ENCODE results near the gene ELF4.

ELF4 gene

DNA sequence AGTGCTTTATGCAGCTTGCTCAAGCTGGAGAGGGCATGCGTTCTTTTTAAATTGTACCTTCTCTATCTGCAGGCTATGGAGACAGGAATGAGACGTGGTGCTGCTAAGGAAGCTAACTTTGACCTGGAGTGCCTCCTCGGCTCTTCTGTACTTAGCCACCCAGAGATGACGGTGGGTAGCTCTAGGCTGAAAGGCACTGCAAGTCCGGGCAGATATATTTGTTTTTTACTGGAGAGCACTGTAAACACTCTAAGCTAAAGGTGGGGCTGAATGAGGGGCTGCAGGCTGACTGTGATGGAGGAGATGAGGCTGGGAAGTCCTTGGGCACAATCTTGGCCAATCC lies 12.1 kb downstream of the ELF4 start:
- Histone ChIP-seq H3K4me1 (ENCODE audit: control insufficient read depth in 2 of 2, insufficient read depth in 2 of 2, low read length in 2 of 2) (peaks cover 32 to 54% of the 10 kb centered on the region in 2 donors), H3K27ac (ENCODE audit: low read depth in 2 of 2, low read length in 2 of 2) (peak overlapping the region; percentile 76 to 80), H3K36me3 (ENCODE audit: control insufficient read depth in 2 of 2, insufficient read depth in 2 of 2, low read length in 2 of 2) (no peaks in the 10 kb centered on the region), H3K27me3 (ENCODE audit: control insufficient read depth in 2 of 2, insufficient read depth in 2 of 2, low read length in 2 of 2) (no peaks in the 10 kb centered on the region), H3K9ac (ENCODE audit: low read depth in 1 of 2, low read length in 2 of 2) (peak overlapping the region; percentile 24 to 48), H3K4me3 (ENCODE audit: low read length in 2 of 2) (no peak overlapping the region), H3K9me3 (ENCODE audit: control insufficient read depth in 2 of 2, low read length in 2 of 2) (no peaks in the 10 kb centered on the region)

DNA sequence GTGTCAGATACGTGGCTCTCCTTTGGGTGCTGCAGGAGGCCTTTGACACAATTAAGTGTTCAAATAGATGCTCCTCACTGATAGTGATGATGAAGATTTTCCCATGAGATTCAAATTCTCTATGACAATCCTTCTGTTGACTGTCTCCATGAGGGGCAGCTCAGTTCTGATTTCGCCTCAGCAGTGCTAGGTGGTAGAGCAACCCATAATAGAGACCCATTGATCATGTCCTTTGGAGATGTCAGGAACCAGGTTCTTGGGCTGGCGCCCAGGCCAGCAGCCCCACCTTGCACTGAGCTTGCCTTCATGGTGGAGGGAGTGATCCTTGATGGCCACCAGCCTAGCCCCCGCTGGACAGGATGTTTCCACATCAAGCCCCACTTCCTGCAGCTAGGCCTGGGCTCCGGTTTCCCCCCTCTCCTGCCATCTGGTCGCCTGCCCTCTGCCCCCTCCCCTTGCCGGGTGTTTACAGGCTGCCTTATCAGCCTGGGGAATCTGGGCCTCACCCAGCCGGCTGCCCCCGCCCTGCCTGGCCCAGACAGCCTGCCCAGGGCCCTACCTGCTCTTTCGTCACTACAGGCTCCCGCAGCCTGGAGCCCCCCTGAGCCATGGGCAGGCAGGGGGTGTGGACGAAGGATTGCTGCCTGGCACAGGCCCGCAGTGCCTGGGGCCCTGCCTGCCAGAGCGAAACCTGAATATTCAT lies 12.6 kb downstream of the ELF4 start:
- Histone ChIP-seq H3K9me3 (ENCODE audit: control insufficient read depth in 2 of 2, low read length in 2 of 2) (no peaks in the 10 kb centered on the region), H3K27ac (ENCODE audit: low read depth in 2 of 2, low read length in 2 of 2) (peak overlapping the region; percentile 76 to 80), H3K36me3 (ENCODE audit: control insufficient read depth in 2 of 2, insufficient read depth in 2 of 2, low read length in 2 of 2) (no peaks in the 10 kb centered on the region), H3K9ac (ENCODE audit: low read depth in 1 of 2, low read length in 2 of 2) (peak overlapping the region; percentile 24 to 48), H3K27me3 (ENCODE audit: control insufficient read depth in 2 of 2, insufficient read depth in 2 of 2, low read length in 2 of 2) (no peaks in the 10 kb centered on the region), H3K4me3 (ENCODE audit: low read length in 2 of 2) (no peak overlapping the region), H3K4me1 (ENCODE audit: control insufficient read depth in 2 of 2, insufficient read depth in 2 of 2, low read length in 2 of 2) (peaks cover 34 to 55% of the 10 kb centered on the region in 2 donors)

DNA sequence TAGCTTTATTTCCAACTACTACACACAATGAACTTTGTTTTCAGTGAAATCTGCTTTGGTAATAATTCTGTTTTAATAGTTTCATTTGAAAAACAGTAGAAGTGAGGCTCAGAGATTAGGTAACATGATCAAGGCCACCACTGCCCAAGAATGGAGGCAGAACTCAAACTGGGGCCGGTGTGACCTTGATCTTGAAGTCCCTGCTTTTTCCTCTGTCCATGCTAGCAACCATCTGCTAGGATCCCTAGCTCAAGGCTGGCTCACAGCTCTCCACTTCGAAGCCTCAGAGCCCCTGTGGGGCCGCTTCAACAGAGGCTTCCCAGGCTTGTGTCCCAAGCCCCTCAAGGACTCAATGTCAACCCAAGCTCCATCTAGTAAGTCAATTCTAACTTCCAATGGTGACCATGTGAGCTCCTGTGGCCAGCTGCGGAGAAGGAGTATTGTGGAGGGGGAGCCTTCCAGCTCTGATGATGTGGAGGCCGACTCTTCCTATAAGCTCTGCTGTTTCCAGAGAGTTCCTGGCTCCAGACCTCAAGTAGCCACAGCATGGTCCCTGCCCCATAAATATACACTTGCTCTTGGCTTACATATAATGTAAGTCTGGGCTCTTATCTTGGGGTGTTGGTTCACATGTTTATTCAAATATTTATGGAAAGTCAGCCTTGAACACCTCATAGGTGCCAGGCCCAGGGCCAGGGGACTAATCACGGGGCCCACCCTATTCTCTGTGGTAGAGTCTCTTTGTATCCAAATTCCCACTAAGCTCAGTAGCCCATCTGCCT lies 14.9 kb downstream of the ELF4 start:
- Histone ChIP-seq H3K36me3 (ENCODE audit: control insufficient read depth in 2 of 2, insufficient read depth in 2 of 2, low read length in 2 of 2) (no peaks in the 10 kb centered on the region), H3K4me1 (ENCODE audit: control insufficient read depth in 2 of 2, insufficient read depth in 2 of 2, low read length in 2 of 2) (peaks cover 44 to 62% of the 10 kb centered on the region in 2 donors), H3K27me3 (ENCODE audit: control insufficient read depth in 2 of 2, insufficient read depth in 2 of 2, low read length in 2 of 2) (no peaks in the 10 kb centered on the region), H3K4me3 (ENCODE audit: low read length in 2 of 2) (no peak overlapping the region), H3K9me3 (ENCODE audit: control insufficient read depth in 2 of 2, low read length in 2 of 2) (no peaks in the 10 kb centered on the region), H3K9ac (ENCODE audit: low read depth in 1 of 2, low read length in 2 of 2) (no peak overlapping the region), H3K27ac (ENCODE audit: low read depth in 2 of 2, low read length in 2 of 2) (peak overlapping the region in 1 of 2 donors; percentile 76)

DNA sequence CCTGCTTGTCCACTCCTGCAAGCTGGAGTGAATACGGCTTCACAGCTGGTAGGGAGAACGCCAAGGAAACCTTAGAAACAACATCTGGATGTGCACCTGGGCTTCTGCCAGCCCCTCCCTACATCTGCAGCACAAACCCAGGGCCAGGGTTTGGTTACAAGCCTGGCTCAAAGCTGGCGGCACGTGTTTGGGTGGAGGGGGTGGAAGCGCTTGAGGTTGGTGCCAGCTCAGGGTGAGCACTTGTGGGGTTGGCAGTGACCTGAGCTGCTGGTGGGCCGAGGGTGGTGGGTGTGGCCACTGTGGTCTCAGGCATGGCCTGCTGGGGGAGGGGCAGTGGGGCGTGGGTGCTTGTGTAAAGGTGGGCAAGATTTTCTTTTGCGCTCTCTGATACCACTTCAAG lies 15.6 kb downstream of the ELF4 start:
- H3K27ac ChIP-seq (ENCODE audit: low read depth in 2 of 2, low read length in 2 of 2): peak overlapping the region in 1 of 2 donors; percentile 76
- H3K9ac ChIP-seq (ENCODE audit: low read depth in 1 of 2, low read length in 2 of 2): no peak overlapping the region
- H3K4me1 ChIP-seq (ENCODE audit: control insufficient read depth in 2 of 2, insufficient read depth in 2 of 2, low read length in 2 of 2): peaks cover 43 to 54% of the 10 kb centered on the region in 2 donors

DNA sequence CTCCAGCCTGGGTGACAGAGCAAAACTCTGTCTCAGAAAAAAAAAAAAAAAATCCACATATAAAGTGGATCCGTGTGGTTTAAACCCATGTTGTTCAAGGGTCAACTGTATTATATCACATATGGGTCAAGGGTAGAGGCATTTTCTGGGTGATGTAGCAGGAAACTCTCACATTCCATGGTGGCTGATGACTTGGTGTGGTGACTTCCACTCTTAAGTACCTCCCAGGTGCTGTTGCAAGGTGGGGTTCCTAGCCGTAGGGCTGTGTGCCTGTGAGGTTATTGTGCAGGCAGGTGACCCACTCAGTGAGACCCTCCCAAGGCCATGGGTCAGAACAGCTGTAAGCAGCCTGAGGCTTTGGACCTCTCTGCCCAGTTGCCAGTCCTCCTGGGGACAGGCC lies 17.0 kb downstream of the ELF4 start:
- Histone ChIP-seq H3K27me3 (ENCODE audit: control insufficient read depth in 2 of 2, insufficient read depth in 2 of 2, low read length in 2 of 2) (no peaks in the 10 kb centered on the region), H3K9ac (ENCODE audit: low read depth in 1 of 2, low read length in 2 of 2) (no peak overlapping the region), H3K36me3 (ENCODE audit: control insufficient read depth in 2 of 2, insufficient read depth in 2 of 2, low read length in 2 of 2) (no peaks in the 10 kb centered on the region), H3K9me3 (ENCODE audit: control insufficient read depth in 2 of 2, low read length in 2 of 2) (no peaks in the 10 kb centered on the region), H3K27ac (ENCODE audit: low read depth in 2 of 2, low read length in 2 of 2) (peak overlapping the region; percentile 59 to 71), H3K4me3 (ENCODE audit: low read length in 2 of 2) (no peak overlapping the region), H3K4me1 (ENCODE audit: control insufficient read depth in 2 of 2, insufficient read depth in 2 of 2, low read length in 2 of 2) (peaks cover 35 to 42% of the 10 kb centered on the region in 2 donors)

More for the DNA sequence above, 15.6 kb downstream of the ELF4 start:
- no peaks in the 10 kb centered on the region for H3K27me3 ChIP-seq (ENCODE audit: control insufficient read depth in 2 of 2, insufficient read depth in 2 of 2, low read length in 2 of 2)
- no peak overlapping the region for H3K4me3 ChIP-seq (ENCODE audit: low read length in 2 of 2)
- no peaks in the 10 kb centered on the region for H3K36me3 ChIP-seq (ENCODE audit: control insufficient read depth in 2 of 2, insufficient read depth in 2 of 2, low read length in 2 of 2)
- no peaks in the 10 kb centered on the region for H3K9me3 ChIP-seq (ENCODE audit: control insufficient read depth in 2 of 2, low read length in 2 of 2)

DNA sequence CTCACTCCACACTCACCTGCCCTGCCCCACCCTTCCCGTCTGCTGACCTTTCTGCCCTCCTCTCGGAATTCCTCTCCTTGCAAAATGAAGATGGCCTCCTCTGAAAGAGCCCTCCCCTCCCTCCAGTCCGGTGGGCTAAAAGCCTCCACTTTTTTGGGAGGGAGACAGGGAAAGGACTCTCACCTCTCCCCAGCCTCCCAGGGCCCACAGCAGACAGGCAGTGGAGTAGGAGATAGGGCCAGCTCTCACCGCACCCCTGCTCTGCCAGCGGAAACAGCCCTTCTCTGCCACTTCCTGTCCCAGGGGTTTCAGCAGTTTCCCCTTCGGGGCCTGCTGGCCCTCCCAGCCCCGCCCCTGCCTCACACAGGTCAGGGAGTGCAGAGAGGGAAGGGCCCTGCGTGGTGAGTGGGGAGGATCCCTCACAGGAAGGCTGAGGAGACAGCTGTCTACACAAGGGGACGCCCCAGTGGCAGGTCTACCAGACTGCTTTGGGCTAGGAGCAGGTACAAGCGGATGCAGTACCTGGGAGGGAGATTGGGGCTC lies 18.2 kb downstream of the ELF4 start:
- H3K9me3 ChIP-seq (ENCODE audit: control insufficient read depth in 2 of 2, low read length in 2 of 2): no peaks in the 10 kb centered on the region
- H3K4me3 ChIP-seq (ENCODE audit: low read length in 2 of 2): peak overlapping the region; percentile 10 to 27
- H3K27me3 ChIP-seq (ENCODE audit: control insufficient read depth in 2 of 2, insufficient read depth in 2 of 2, low read length in 2 of 2): no peaks in the 10 kb centered on the region
- peaks cover 33 to 36% of the 10 kb centered on the region in 2 donors for H3K4me1 ChIP-seq (ENCODE audit: control insufficient read depth in 2 of 2, insufficient read depth in 2 of 2, low read length in 2 of 2)
- peak overlapping the region; percentile 83 to 86 for H3K27ac ChIP-seq (ENCODE audit: low read depth in 2 of 2, low read length in 2 of 2)
- H3K36me3 ChIP-seq (ENCODE audit: control insufficient read depth in 2 of 2, insufficient read depth in 2 of 2, low read length in 2 of 2): no peaks in the 10 kb centered on the region
- peak overlapping the region; percentile 32 to 41 for H3K9ac ChIP-seq (ENCODE audit: low read depth in 1 of 2, low read length in 2 of 2)

DNA sequence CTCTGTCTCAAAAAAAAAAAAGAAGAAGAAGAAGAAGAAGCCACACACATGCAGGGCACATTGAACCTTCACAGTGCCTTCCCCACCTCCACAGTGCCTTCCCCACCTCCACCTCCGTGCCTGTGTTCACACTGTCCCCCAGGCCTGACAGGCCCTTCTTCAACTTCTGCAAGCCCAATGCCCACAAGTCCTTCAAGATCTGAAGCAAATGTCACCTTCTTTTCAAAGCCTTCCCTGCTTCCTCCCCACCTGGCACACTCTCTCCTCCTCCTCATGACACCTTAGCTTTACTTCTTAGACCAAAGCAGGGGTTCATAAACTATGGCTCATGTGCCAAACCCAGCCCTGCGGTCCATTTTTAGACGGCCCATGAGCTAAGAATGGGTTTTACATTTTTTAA lies 19.9 kb downstream of the ELF4 start:
- Histone ChIP-seq H3K36me3 (ENCODE audit: control insufficient read depth in 2 of 2, insufficient read depth in 2 of 2, low read length in 2 of 2) (no peaks in the 10 kb centered on the region), H3K9ac (ENCODE audit: low read depth in 1 of 2, low read length in 2 of 2) (no peak overlapping the region), H3K4me3 (ENCODE audit: low read length in 2 of 2) (no peak overlapping the region), H3K27ac (ENCODE audit: low read depth in 2 of 2, low read length in 2 of 2) (no peak overlapping the region), H3K4me1 (ENCODE audit: control insufficient read depth in 2 of 2, insufficient read depth in 2 of 2, low read length in 2 of 2) (peaks cover 32 to 45% of the 10 kb centered on the region in 2 donors), H3K27me3 (ENCODE audit: control insufficient read depth in 2 of 2, insufficient read depth in 2 of 2, low read length in 2 of 2) (no peaks in the 10 kb centered on the region), H3K9me3 (ENCODE audit: control insufficient read depth in 2 of 2, low read length in 2 of 2) (no peaks in the 10 kb centered on the region)

DNA sequence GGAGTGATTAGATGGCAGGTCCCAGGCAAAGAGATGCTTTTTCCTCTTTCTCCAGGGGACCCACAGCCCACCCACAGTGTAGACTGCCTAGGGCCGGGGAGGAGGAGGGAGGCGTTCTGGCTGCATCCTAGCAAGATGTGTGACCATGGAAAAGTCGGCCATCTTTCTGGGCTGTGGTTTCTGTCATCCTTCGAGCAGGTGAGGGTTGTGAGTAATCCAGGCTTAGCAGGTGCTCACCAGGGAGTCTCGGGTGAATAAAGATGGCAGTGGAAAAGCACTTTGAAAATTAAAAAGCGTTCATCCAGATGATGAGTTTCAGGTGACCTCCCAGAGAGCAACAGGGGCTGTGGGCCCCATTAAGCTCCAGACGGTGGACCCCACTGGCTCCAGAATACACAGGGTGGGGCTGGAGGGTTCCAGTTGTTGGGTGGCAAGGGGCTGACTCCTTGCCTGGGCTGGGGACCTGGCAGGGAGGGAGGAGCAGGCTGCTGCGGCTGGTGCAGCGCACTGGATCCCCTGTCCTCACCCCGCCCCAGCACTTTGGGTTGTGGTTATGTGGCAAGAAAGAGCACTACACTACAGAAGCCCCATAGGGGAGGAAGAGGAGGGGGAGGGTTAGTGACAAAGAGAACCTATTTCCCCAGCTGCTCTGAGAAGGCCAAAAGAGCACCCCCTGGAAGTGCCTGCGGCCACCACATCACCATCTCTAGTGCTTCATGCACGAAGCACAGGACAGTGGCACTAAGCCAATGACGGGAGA lies 23.7 kb downstream of the ELF4 start:
- peak overlapping the region in 1 of 2 donors; percentile 53 for H3K4me3 ChIP-seq (ENCODE audit: low read length in 2 of 2)
- no peaks in the 10 kb centered on the region for H3K27me3 ChIP-seq (ENCODE audit: control insufficient read depth in 2 of 2, insufficient read depth in 2 of 2, low read length in 2 of 2)
- H3K4me1 ChIP-seq (ENCODE audit: control insufficient read depth in 2 of 2, insufficient read depth in 2 of 2, low read length in 2 of 2): peaks cover 20 to 36% of the 10 kb centered on the region in 2 donors
- H3K36me3 ChIP-seq (ENCODE audit: control insufficient read depth in 2 of 2, insufficient read depth in 2 of 2, low read length in 2 of 2): no peaks in the 10 kb centered on the region
- H3K27ac ChIP-seq (ENCODE audit: low read depth in 2 of 2, low read length in 2 of 2): peak overlapping the region in 1 of 2 donors; percentile 65
- no peaks in the 10 kb centered on the region for H3K9me3 ChIP-seq (ENCODE audit: control insufficient read depth in 2 of 2, low read length in 2 of 2)
- no peak overlapping the region for H3K9ac ChIP-seq (ENCODE audit: low read depth in 1 of 2, low read length in 2 of 2)

DNA sequence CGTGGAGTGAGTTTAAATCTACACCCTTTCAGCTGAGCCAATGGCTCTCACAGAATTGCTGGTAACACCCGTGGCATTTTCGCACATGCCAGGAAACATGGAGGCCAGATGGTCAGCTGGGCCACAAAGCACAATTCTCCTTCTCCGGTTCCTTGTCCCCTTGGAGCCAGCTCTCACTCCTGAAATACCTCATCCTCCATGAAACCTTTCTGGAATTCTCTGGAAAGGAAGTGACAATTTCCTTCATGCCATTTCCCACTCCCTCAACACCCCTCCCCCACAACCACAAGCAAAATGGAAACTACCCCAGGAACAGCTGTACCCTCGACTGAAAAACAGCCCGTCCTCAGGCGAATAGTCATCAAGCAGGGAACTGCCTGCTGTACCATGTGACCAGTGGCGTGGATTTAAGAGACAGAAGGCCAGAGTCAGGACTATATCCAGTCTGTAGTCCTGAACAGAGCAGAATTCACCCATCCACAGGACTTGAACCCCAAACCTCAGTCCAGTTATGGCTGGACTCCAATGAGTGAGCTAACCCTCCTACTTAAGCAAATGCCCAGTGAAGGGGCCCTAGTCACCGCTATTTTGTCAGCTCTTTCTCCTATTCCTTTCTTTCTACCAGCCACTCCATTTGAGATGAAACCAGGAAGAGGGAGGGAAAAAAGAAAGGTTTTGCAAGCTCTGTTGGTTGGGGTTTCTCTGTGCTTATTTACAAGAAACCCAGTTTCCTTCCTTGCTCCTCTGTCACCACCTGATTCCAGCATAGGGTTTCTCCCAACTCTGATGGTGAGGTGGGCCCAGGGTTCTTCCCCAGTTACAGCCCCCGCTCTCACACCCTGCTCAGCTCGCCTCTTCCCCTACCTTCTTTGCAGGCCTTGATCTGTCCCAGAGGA lies 24.5 kb downstream of the ELF4 start:
- Histone ChIP-seq H3K9ac (ENCODE audit: low read depth in 1 of 2, low read length in 2 of 2) (no peak overlapping the region), H3K9me3 (ENCODE audit: control insufficient read depth in 2 of 2, low read length in 2 of 2) (no peaks in the 10 kb centered on the region), H3K4me3 (ENCODE audit: low read length in 2 of 2) (peak overlapping the region in 1 of 2 donors; percentile 53), H3K4me1 (ENCODE audit: control insufficient read depth in 2 of 2, insufficient read depth in 2 of 2, low read length in 2 of 2) (peaks cover 21 to 34% of the 10 kb centered on the region in 2 donors), H3K36me3 (ENCODE audit: control insufficient read depth in 2 of 2, insufficient read depth in 2 of 2, low read length in 2 of 2) (no peaks in the 10 kb centered on the region), H3K27ac (ENCODE audit: low read depth in 2 of 2, low read length in 2 of 2) (peak overlapping the region in 1 of 2 donors; percentile 65), H3K27me3 (ENCODE audit: control insufficient read depth in 2 of 2, insufficient read depth in 2 of 2, low read length in 2 of 2) (no peaks in the 10 kb centered on the region)
